HG03432 (cell line): ENCODE measurements around the gene POLK.

ENCODE experiments used
- ATAC-seq: cut with Tn5 transposase; IDR thresholded peaks from one replicate; pipeline ENCODE4 v1.9.1; 2021; ENCODE audit warnings: mild to moderate bottlenecking, moderate library complexity; ENCODE audit not compliant: unreplicated experiment

The POLK gene

GRCh38 chr5:75639535-75640311 is 128.0 kb downstream of the POLK start:
- ATAC-seq = no peak

GRCh38 chr5:75640395-75640794 is 128.7 kb downstream of the POLK start:
- no peak for ATAC-seq

- ATAC-seq = no peak
Observed at GRCh38 chr5:75640826-75641225, 129.1 kb downstream of the POLK start.

- no peak for ATAC-seq
Observed at GRCh38 chr5:75648712-75649111, 137.0 kb downstream of the POLK start.
